Measurements from ENCODE around the gene CNRIP1. TPM values are rescaled to one million over a fixed set of nuclear protein-coding genes. Genes with fewer than 3 reads are reported as not detected.
A peak's percentile ranks its signal among the peaks of the same experiment; 100 is the strongest.

The CNRIP1 gene
- total RNA-seq, 1 experiment from 2014 or later = 33.4 TPM

- Histone ChIP-seq H3K4me3 (no peak overlapping the region), H3K27me3 (peaks cover 12% of the 10 kb centered on the region), H3K36me3 (no peaks in the 10 kb centered on the region), H3K9me3 (no peaks in the 10 kb centered on the region)
- no peak for DNase-seq
Measured at GRCh38 chr2:68345129-68345875, 25.6 kb upstream of the CNRIP1 start.

GRCh38 chr2:68344031-68344430 is 24.3 kb upstream of the CNRIP1 start:
- H3K9me3 ChIP-seq = no peaks in the 10 kb centered on the region
- DNase-seq = no peak

GRCh38 chr2:68342470-68342869 is 22.7 kb upstream of the CNRIP1 start:
- DNase-seq = no peak
- no peak overlapping the region for H3K4me3 ChIP-seq
- H3K27me3 ChIP-seq = peaks cover 12% of the 10 kb centered on the region
- H3K36me3 ChIP-seq = no peaks in the 10 kb centered on the region
- no peaks in the 10 kb centered on the region for H3K9me3 ChIP-seq

More at GRCh38 chr2:68344031-68344430, 24.3 kb upstream of the CNRIP1 start:
- Histone ChIP-seq H3K4me3 (no peak overlapping the region), H3K27me3 (peaks cover 12% of the 10 kb centered on the region), H3K36me3 (no peaks in the 10 kb centered on the region)

- Histone ChIP-seq H3K4me3 (no peak overlapping the region), H3K36me3 (no peaks in the 10 kb centered on the region), H3K27me3 (peaks cover 6% of the 10 kb centered on the region), H3K9me3 (no peaks in the 10 kb centered on the region)
- no peak for DNase-seq
Measured at GRCh38 chr2:68341583-68341982, 21.8 kb upstream of the CNRIP1 start.

- no peaks in the 10 kb centered on the region; the same call in 1 of the 2 replicates for H3K27me3 ChIP-seq
- H3K4me3 ChIP-seq = no peak overlapping the region
- H3K36me3 ChIP-seq = no peaks in the 10 kb centered on the region
- no peaks in the 10 kb centered on the region; the same call in 1 of the 2 replicates for H3K9me3 ChIP-seq
- no peak for DNase-seq
Measured at GRCh38 chr2:68341062-68341329, 21.2 kb upstream of the CNRIP1 start.

- no peak overlapping the region for H3K4me3 ChIP-seq
- no peak for DNase-seq
- H3K9me3 ChIP-seq = peaks cover 4% of the 10 kb centered on the region; the same call in 1 of the 2 replicates
- H3K27me3 ChIP-seq = no peaks in the 10 kb centered on the region; the same call in 1 of the 2 replicates
- no peaks in the 10 kb centered on the region for H3K36me3 ChIP-seq
Measured at GRCh38 chr2:68340226-68341061, 20.7 kb upstream of the CNRIP1 start.

GRCh38 chr2:68336192-68336591 is 16.4 kb upstream of the CNRIP1 start:
- Histone ChIP-seq H3K4me3 (no peak overlapping the region), H3K36me3 (no peaks in the 10 kb centered on the region), H3K27me3 (no peaks in the 10 kb centered on the region), H3K9me3 (peaks cover 4% of the 10 kb centered on the region; the same call in 1 of the 2 replicates)
- no peak for DNase-seq

GRCh38 chr2:68333931-68334330 is 14.2 kb upstream of the CNRIP1 start:
- DNase-seq = no peak
- Histone ChIP-seq H3K27me3 (no peaks in the 10 kb centered on the region), H3K9me3 (peaks cover 4% of the 10 kb centered on the region; the same call in 1 of the 2 replicates), H3K4me3 (no peak overlapping the region), H3K36me3 (no peaks in the 10 kb centered on the region)

GRCh38 chr2:68333009-68333408 is 13.3 kb upstream of the CNRIP1 start:
- Histone ChIP-seq H3K36me3 (no peaks in the 10 kb centered on the region), H3K9me3 (peaks cover 4% of the 10 kb centered on the region; the same call in 1 of the 2 replicates), H3K27me3 (no peaks in the 10 kb centered on the region), H3K4me3 (no peak overlapping the region)
- DNase-seq = no peak

- H3K4me3 ChIP-seq = no peak overlapping the region
- no peaks in the 10 kb centered on the region for H3K36me3 ChIP-seq
- H3K27me3 ChIP-seq = no peaks in the 10 kb centered on the region
- peaks cover 2% of the 10 kb centered on the region; the same call in 1 of the 2 replicates for H3K9me3 ChIP-seq
- no peak for DNase-seq
Measured at GRCh38 chr2:68330691-68331090, 10.9 kb upstream of the CNRIP1 start.

GRCh38 chr2:68328901-68329300 is 9.2 kb upstream of the CNRIP1 start:
- Histone ChIP-seq H3K27me3 (no peaks in the 10 kb centered on the region), H3K4me3 (no peak overlapping the region), H3K36me3 (no peaks in the 10 kb centered on the region), H3K9me3 (no peaks in the 10 kb centered on the region)
- DNase-seq = no peak

GRCh38 chr2:68325056-68325455 is 5.3 kb upstream of the CNRIP1 start:
- H3K27me3 ChIP-seq = no peaks in the 10 kb centered on the region
- H3K9me3 ChIP-seq = no peaks in the 10 kb centered on the region
- H3K4me3 ChIP-seq = no peak overlapping the region
- DNase-seq = no peak
- H3K36me3 ChIP-seq = no peaks in the 10 kb centered on the region

- Histone ChIP-seq H3K36me3 (peaks cover 23% of the 10 kb centered on the region), H3K9me3 (no peaks in the 10 kb centered on the region), H3K27me3 (no peaks in the 10 kb centered on the region), H3K4me3 (peak overlapping the region; percentile 73)
- DNase-seq = peak; percentile 5
Measured at GRCh38 chr2:68320118-68320641, 431 bp upstream of the CNRIP1 start.

GRCh38 chr2:68318914-68319397 is 793 bp downstream of the CNRIP1 start:
- Histone ChIP-seq H3K36me3 (peaks cover 33% of the 10 kb centered on the region), H3K27me3 (no peaks in the 10 kb centered on the region), H3K4me3 (peak overlapping the region; percentile 73), H3K9me3 (0 out of 2 replicates have a peak, but pooled peaks cover 2% of the 10 kb centered on the region)
- DNase-seq = no peak

- peak; percentile 23 for DNase-seq
- H3K36me3 ChIP-seq = peaks cover 39% of the 10 kb centered on the region
- no peaks in the 10 kb centered on the region for H3K27me3 ChIP-seq
- H3K4me3 ChIP-seq = peak overlapping the region; percentile 73
- H3K9me3 ChIP-seq = 0 out of 2 replicates have a peak, but pooled peaks cover 2% of the 10 kb centered on the region
Measured at GRCh38 chr2:68317971-68318913, 1.5 kb downstream of the CNRIP1 start.

- Histone ChIP-seq H3K4me3 (no peak overlapping the region), H3K9me3 (0 out of 2 replicates have a peak, but pooled peaks cover 2% of the 10 kb centered on the region), H3K36me3 (peaks cover 46% of the 10 kb centered on the region), H3K27me3 (no peaks in the 10 kb centered on the region)
- no peak for DNase-seq
Measured at GRCh38 chr2:68316111-68316510, 3.6 kb downstream of the CNRIP1 start.

Measured in MG63 (cell line).